ENCODE data around the gene UGT2B10.

DNA sequence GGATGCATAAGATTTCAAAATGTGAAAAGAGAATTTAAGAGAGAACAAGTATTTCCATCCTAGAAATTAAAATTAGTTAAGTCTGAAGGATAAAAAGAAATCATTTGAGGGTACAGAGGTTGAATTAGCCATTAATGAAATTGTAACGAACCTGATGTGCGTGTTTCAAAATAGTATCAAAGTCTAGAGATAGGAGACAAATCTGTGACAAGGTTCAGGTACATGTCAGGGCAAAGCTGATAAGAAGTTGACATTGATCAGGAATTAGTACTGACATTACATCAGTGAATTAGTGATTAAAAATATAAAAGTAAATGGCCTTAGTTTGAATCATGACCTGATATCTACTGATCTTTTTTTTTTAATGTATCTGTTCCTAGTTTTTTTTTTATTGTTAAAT is 62.3 kb downstream of the UGT2B10 start:
- TF ChIP-seq SMC3 (IDR thresholded peaks at IDR 0.05; ENCODE audit: low read length) (no peak), CBX5 (CRISPR knock-in tag; IDR thresholded peaks at IDR 0.05; ENCODE audit: borderline replicate concordance) (no peak), SMYD3 (CRISPR knock-in tag; IDR thresholded peaks at IDR 0.05) (no peak), TARDBP (CRISPR knock-in tag; IDR thresholded peaks at IDR 0.05) (no peak), BRD4 (CRISPR knock-in tag; IDR thresholded peaks at IDR 0.05) (no peak), U2AF2 (IDR thresholded peaks at IDR 0.05; ENCODE audit: low read depth, low read length) (no peak), ZFX (CRISPR knock-in tag; IDR thresholded peaks at IDR 0.05; ENCODE audit: low read depth) (no peak), EZH2 (conservative IDR thresholded peaks at IDR 0.05; ENCODE audit: low read depth, low read length) (no peak), CHD4 (IDR thresholded peaks at IDR 0.05; ENCODE audit: borderline replicate concordance, low read length) (no peak), FOXJ3 (CRISPR knock-in tag; IDR thresholded peaks at IDR 0.05; ENCODE audit: borderline replicate concordance) (no peak), ZNF10 (CRISPR knock-in tag; IDR thresholded peaks at IDR 0.05; ENCODE audit: borderline replicate concordance, low read depth) (no peak), POLR2AphosphoS5 (IDR thresholded peaks at IDR 0.05; ENCODE audit: low read depth, low read length) (no peak)
- TF ChIP-seq, protein P1, sequence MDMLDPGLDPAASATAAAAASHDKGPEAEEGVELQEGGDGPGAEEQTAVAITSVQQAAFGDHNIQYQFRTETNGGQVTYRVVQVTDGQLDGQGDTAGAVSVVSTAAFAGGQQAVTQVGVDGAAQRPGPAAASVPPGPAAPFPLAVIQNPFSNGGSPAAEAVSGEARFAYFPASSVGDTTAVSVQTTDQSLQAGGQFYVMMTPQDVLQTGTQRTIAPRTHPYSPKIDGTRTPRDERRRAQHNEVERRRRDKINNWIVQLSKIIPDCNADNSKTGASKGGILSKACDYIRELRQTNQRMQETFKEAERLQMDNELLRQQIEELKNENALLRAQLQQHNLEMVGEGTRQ (IDR thresholded peaks at IDR 0.05; ENCODE audit: low read depth, low read length) = no peak
- TF ChIP-seq, protein P1 (CRISPR knock-in tag; IDR thresholded peaks at IDR 0.05; ENCODE audit: borderline replicate concordance) = no peak
- TF ChIP-seq, protein P2, sequence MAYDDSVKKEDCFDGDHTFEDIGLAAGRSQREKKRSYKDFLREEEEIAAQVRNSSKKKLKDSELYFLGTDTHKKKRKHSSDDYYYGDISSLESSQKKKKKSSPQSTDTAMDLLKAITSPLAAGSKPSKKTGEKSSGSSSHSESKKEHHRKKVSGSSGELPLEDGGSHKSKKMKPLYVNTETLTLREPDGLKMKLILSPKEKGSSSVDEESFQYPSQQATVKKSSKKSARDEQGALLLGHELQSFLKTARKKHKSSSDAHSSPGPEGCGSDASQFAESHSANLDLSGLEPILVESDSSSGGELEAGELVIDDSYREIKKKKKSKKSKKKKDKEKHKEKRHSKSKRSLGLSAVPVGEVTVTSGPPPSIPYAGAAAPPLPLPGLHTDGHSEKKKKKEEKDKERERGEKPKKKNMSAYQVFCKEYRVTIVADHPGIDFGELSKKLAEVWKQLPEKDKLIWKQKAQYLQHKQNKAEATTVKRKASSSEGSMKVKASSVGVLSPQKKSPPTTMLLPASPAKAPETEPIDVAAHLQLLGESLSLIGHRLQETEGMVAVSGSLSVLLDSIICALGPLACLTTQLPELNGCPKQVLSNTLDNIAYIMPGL (CRISPR knock-in tag; IDR thresholded peaks at IDR 0.05; ENCODE audit: borderline replicate concordance in 1 of 2, low read depth in 1 of 2) = no peak
